ENCODE results near the gene LATS2. TPM values are rescaled to one million over a fixed set of nuclear protein-coding genes. Genes with fewer than 3 reads are reported as not detected.

LATS2 gene
- 9.6 and 13.7 TPM in 2 replicates for total RNA-seq

GRCh38 chr13:21061029-21061763 is at the start of gene LATS2:
TSS of gene LATS2 (minus strand) at chr13:21061586. CDS start at chr13:21046026, 15,560 bp downstream.

Small RNA genes within 50 kb of the gene (small RNA-seq; reads per million reads assigned to genes)
- gene PPIAP27 (not detected), gene RNU4-9P (not detected)

Other genes starting within 250 kb of the LATS2 start
- gene XPO4, start 158.8 kb downstream of the LATS2 start, total RNA-seq = 18.7 and 30.1 TPM in 2 replicates
- gene SAP18, start 78.5 kb upstream of the LATS2 start, total RNA-seq = 31.7 and 34.9 TPM in 2 replicates
- 10.7 and 22.5 TPM in 2 replicates for gene SKA3, start 115.0 kb upstream of the LATS2 start, total RNA-seq
- 21.3 and 21.7 TPM in 2 replicates for gene MRPL57, start 115.1 kb upstream of the LATS2 start, total RNA-seq

Data from subcutaneous preadipocyte (primary cell).